A549 (cell line): ENCODE data around the gene TUBA1B. TPM values are rescaled to one million over a fixed set of nuclear protein-coding genes. Genes with fewer than 3 reads are reported as not detected.

ENCODE experiments used
- ATAC-seq, 2 experiments: fragments of 200-7000 bp in 1 of 2; fragments of >200 bp in 1 of 2; cut with Nextera tagmentation in 1 of 2; cut with Tn5 transposase in 1 of 2; 3 replicates each; pipeline versions ENCODE4 v1.8.0 to v1.9.1; 2018 to 2020; ENCODE audit warnings: mild to moderate bottlenecking in 1 of 2, moderate library complexity in 1 of 2
- CTCF ChIA-PET: fragments of 300-600 bp; sonication (Branson Sonifier 250); formaldehyde crosslinking; extraction: SDS; loops from one replicate; lab custom pipeline; 2021; ENCODE audit warnings: antibody characterized with exemption, inconsistent platforms; lab: Yijun Ruan, JAX
- POLR2A ChIA-PET: fragments of 350-600 bp; formaldehyde crosslinking; extraction: SDS; loops from one replicate; lab custom pipeline; 2021; ENCODE audit warnings: antibody characterized with exemption, inconsistent platforms; lab: Yijun Ruan, JAX
- DNase-seq, 2 experiments: peaks; one replicate each; pipeline versions ENCODE4 v3.0.0 to v3.0.0-alpha.2; 2011 to 2016; ENCODE audit warnings: low read depth in 1 of 2, low spot score in 1 of 2
- FAIRE-seq: peaks from 2 replicates; lab custom pipeline; 2011; peaks lifted over from hg19 to GRCh38; lab: Jason Lieb, UNC
- H3K27ac ChIP-seq, 2 experiments: fragments of >200 bp; sonication (Bioruptor Twin); formaldehyde crosslinking; 3 replicates each; pipeline ENCODE4 v1.5.1; 2016 to 2017
- H3K4me1 ChIP-seq: fragments of >200 bp; sonication (Bioruptor Twin); formaldehyde crosslinking; 3 replicates; pipeline ENCODE4 v1.6.1; 2016
- H3K4me2 ChIP-seq: fragments of >200 bp; sonication (Bioruptor Twin); formaldehyde crosslinking; 3 replicates; pipeline ENCODE4 v1.6.1; 2016
- H3K4me3 ChIP-seq: fragments of >200 bp; sonication (Bioruptor Twin); formaldehyde crosslinking; 3 replicates; pipeline ENCODE4 v1.5.1; 2016
- H3K9me3 ChIP-seq: fragments of >200 bp; sonication (Bioruptor Twin); formaldehyde crosslinking; 3 replicates; pipeline ENCODE4 v1.6.1; 2016
- BCL3 ChIP-seq: fragments of >200 bp; sonication (Bioruptor Twin); formaldehyde crosslinking; IDR thresholded peaks from 3 replicates; pipeline ENCODE4 v1.6.1; 2016
- CBX8 ChIP-seq: fragments of 200-600 bp; sonication (generic); IDR thresholded peaks from 2 replicates; pipeline ENCODE4 v1.6.1; 2016
- CTCF ChIP-seq: fragments of >200 bp; sonication (Bioruptor Twin); formaldehyde crosslinking; IDR thresholded peaks from 3 replicates; pipeline ENCODE4 v1.5.1; 2016
- E2F6 ChIP-seq: IDR thresholded peaks from 2 replicates; pipeline ENCODE4 v1.6.1; 2012; ENCODE audit warnings: low read depth, borderline replicate concordance
- EHMT2 ChIP-seq: fragments of 200-600 bp; sonication (generic); IDR thresholded peaks from 2 replicates; pipeline ENCODE4 v1.6.1; 2016; ENCODE audit warnings: antibody characterized with exemption, low read depth, mild to moderate bottlenecking, moderate library complexity
- ELK1 ChIP-seq: fragments of 150-350 bp; IDR thresholded peaks from 2 replicates; pipeline ENCODE4 v1.6.1; 2014; ENCODE audit warnings: low read depth, mild to moderate bottlenecking, low read length
- FOSL2 ChIP-seq, 2 experiments: fragments of 450-650 bp in 1 of 2; fragments of >200 bp in 1 of 2; sonication (Bioruptor Twin) in 1 of 2; formaldehyde crosslinking; IDR thresholded peaks; 2 replicates each; pipeline versions ENCODE4 v1.5.0 to v1.6.1; 2016 to 2020; ENCODE audit warnings: mild to moderate bottlenecking in 1 of 2, moderate library complexity in 1 of 2
- HDAC2 ChIP-seq: fragments of 200-600 bp; sonication (generic); IDR thresholded peaks from 2 replicates; pipeline ENCODE4 v1.6.1; 2016
- HOXA7 ChIP-seq: fragments of 250-450 bp; sonication (Bioruptor Pico); IDR thresholded peaks from 2 replicates; pipeline ENCODE4 v1.5.0; 2020; ENCODE audit warnings: mild to moderate bottlenecking, moderate library complexity
- JUNB ChIP-seq: fragments of >200 bp; sonication (Bioruptor Twin); formaldehyde crosslinking; IDR thresholded peaks from 2 replicates; pipeline ENCODE4 v1.6.1; 2016
- KDM1A ChIP-seq: fragments of 200-600 bp; sonication (generic); IDR thresholded peaks from 2 replicates; pipeline ENCODE4 v1.6.1; 2016; ENCODE audit warnings: low read depth, mild to moderate bottlenecking
- KDM5A ChIP-seq: fragments of 200-600 bp; sonication (generic); IDR thresholded peaks from 2 replicates; pipeline ENCODE4 v1.6.1; 2016; ENCODE audit warnings: antibody characterized with exemption, mild to moderate bottlenecking
- MAX ChIP-seq: IDR thresholded peaks from 2 replicates; pipeline ENCODE4 v1.6.1; 2012
- MAZ ChIP-seq: fragments of 150-350 bp; IDR thresholded peaks from 2 replicates; pipeline ENCODE4 v1.6.1; 2014; ENCODE audit warnings: antibody characterized with exemption, low read depth, low read length, borderline replicate concordance
- MYC ChIP-seq: IDR thresholded peaks from 2 replicates; pipeline ENCODE4 v1.6.1; 2012; ENCODE audit warnings: mild to moderate bottlenecking, inconsistent platforms, low read length, improper control_type of control experiment, borderline replicate concordance
- NPAS2 ChIP-seq: fragments of 250-450 bp; sonication (Bioruptor Pico); IDR thresholded peaks from 2 replicates; pipeline ENCODE4 v1.8.0; 2022; ENCODE audit warnings: mild to moderate bottlenecking, moderate library complexity, borderline replicate concordance
- POLR2AphosphoS2 ChIP-seq: conservative IDR thresholded peaks from 2 replicates; pipeline ENCODE4 v1.6.1; 2012; ENCODE audit warnings: low read length, improper control_type of control experiment, inconsistent platforms
- RAD21 ChIP-seq, 2 experiments: fragments of >200 bp in 1 of 2; sonication (Bioruptor Twin) in 1 of 2; formaldehyde crosslinking in 1 of 2; IDR thresholded peaks in 1 of 2; conservative IDR thresholded peaks in 1 of 2; 2 replicates in 1 of 2; 3 replicates in 1 of 2; pipeline ENCODE4 v1.6.1; 2012 to 2018; ENCODE audit warnings: inconsistent platforms in 1 of 2
- RARB ChIP-seq: fragments of 250-450 bp; sonication (Bioruptor Pico); IDR thresholded peaks from 2 replicates; pipeline ENCODE4 v1.8.0; 2021; ENCODE audit warnings: mild to moderate bottlenecking, moderate library complexity
- SMC3 ChIP-seq: fragments of >200 bp; sonication (Bioruptor Twin); formaldehyde crosslinking; IDR thresholded peaks from 3 replicates; pipeline ENCODE4 v1.6.1; 2018; ENCODE audit warnings: inconsistent platforms
- TFCP2L1 ChIP-seq: fragments of 250-450 bp; sonication (Bioruptor Pico); IDR thresholded peaks from 2 replicates; pipeline ENCODE4 v1.5.0; 2021; ENCODE audit warnings: mild to moderate bottlenecking
- USF2 ChIP-seq: fragments of 450-650 bp; IDR thresholded peaks from 2 replicates; pipeline ENCODE4 v1.6.1; 2014; ENCODE audit warnings: antibody characterized with exemption
- WGBS: methylation state at CpG from one replicate; pipeline ENCODE4 v1.1.6; 2017; ENCODE audit errors: missing lambda C conversion rate; 5-methylcytosine and 5-hydroxymethylcytosine counted together
- polyA plus RNA-seq, 4 experiments: library from polyadenylated mRNA; depleted of rRNA in 3 of 4; stranded (reverse); fragments of >200 nt; fragmentation: RNase III in 1 of 4; extraction: RNeasy Plus Mini Kit Qiagen cat#74134 plus additional on column Dnase treatment in 1 of 4; gene quantifications; 2 replicates in 3 of 4; 3 replicates in 1 of 4; pipeline ENCODE4 v1.2.3, GENCODE V29; 2011 to 2017

TUBA1B gene
- polyA plus RNA-seq, 2 of the 4 experiments (the other 2 are of a cell fraction) = 2,590 to 2,708 TPM

GRCh38 chr12:49088932-49089330, 42.3 kb downstream of the TUBA1B start (continued):
- TF ChIP-seq USF2 = no peak

- FAIRE-seq = no peak
- WGBS = 2% methylated on average over 18 of the region's 18 CpGs
- CTCF ChIA-PET = interaction anchor here (0.7 to 6.9 kb wide), 46 partner anchors 10 to 309 kb away, joined by 3 to 172 read pairs (median 4); partner anchors contain the start of genes DDN, KMT2D, LMBR1L and RHEBL1
- Histone ChIP-seq H3K4me1 (peaks cover 17% of the 10 kb centered on the region; the same call in 2 of the 3 replicates), H3K4me2 (peak overlapping the region; percentile 68), H3K9me3 (no peaks in the 10 kb centered on the region)
- peak; percentile 89 to 96 for DNase-seq
- TF ChIP-seq JUNB (no peak), SMC3 (peak; percentile 81), KDM5A (no peak), HOXA7 (CRISPR knock-in tag) (no peak), MAX (peak; percentile 51), RARB (CRISPR knock-in tag) (no peak), E2F6 (no peak), RAD21 (conservative IDR thresholded peaks at IDR 0.05 in 1 of 2, IDR thresholded peaks at IDR 0.05 in 1 of 2) (peak; percentile 69 to 74), FOSL2 (IDR thresholded peaks at IDR 0.05) (no peak), FOSL2 (CRISPR knock-in tag; IDR thresholded peaks at IDR 0.05) (peak; percentile 36), CTCF (peak; percentile 92)
- TF ChIP-seq, all 56 proteins: peak for 5
- peak overlapping the region in 1 of 2 experiments; percentile 64; a peak in 3 of 6 replicates for H3K27ac ChIP-seq
- H3K4me3 ChIP-seq = no peak overlapping the region
- POLR2A ChIA-PET = interaction anchor here (0.8 to 2.6 kb wide), 5 partner anchors 18 to 147 kb away, joined by 3 to 26 read pairs (median 5); partner anchors contain the start of genes LMBR1L, RHEBL1 and TUBA1B
- peak; percentile 82 to 90 for ATAC-seq
Measured at GRCh38 chr12:49088150-49088931, 42.9 kb downstream of the TUBA1B start.

GRCh38 chr12:49086116-49086515, 45.1 kb downstream of the TUBA1B start:
- no peak overlapping the region for H3K27ac ChIP-seq
- POLR2A ChIA-PET = interaction anchor here (1.0 kb wide), 1 partner anchor 35 kb away, joined by 3 read pairs; no protein-coding TSS in a partner anchor
- H3K4me2 ChIP-seq = no peak overlapping the region
- no peak for DNase-seq
- 68% methylated on average over 3 of the region's 3 CpGs for WGBS
- no peaks in the 10 kb centered on the region for H3K9me3 ChIP-seq
- H3K4me3 ChIP-seq = no peak overlapping the region
- TF ChIP-seq MYC (no peak), KDM1A (no peak), CBX8 (no peak), NPAS2 (CRISPR knock-in tag) (no peak), CTCF (no peak), ELK1 (no peak), POLR2AphosphoS2 (no peak), EHMT2 (no peak), HDAC2 (no peak), BCL3 (no peak), TFCP2L1 (CRISPR knock-in tag) (no peak), RARB (CRISPR knock-in tag) (no peak), MAZ (no peak)
- TF ChIP-seq, all 56 proteins: peak for 0
- CTCF ChIA-PET = interaction anchor here (0.6 to 6.9 kb wide), 11 partner anchors 11 to 428 kb away, joined by 3 to 172 read pairs (median 87); partner anchors contain the start of genes LMBR1L, RHEBL1, TUBA1B and WNT1
- FAIRE-seq (no peak), ATAC-seq (no peak)
- peaks cover 11% of the 10 kb centered on the region; the same call in 2 of the 3 replicates for H3K4me1 ChIP-seq
